ENCODE data around the gene LSM14A.

- no peak for TF ChIP-seq POLR2AphosphoS5 (IDR thresholded peaks at IDR 0.05; ENCODE audit: low read depth, low read length)
- no peak for TF ChIP-seq TAF1 (IDR thresholded peaks at IDR 0.05; ENCODE audit: low read depth, low read length)
- no peak for TF ChIP-seq POLR2A (IDR thresholded peaks at IDR 0.05; ENCODE audit: low read depth, low read length)
Measured at GRCh38 chr19:34237939-34238338, 65.6 kb downstream of the LSM14A start.

Data from GM12891 (cell line).